SK-N-MC (cell line): ENCODE data around the gene DPH1.

Source experiments
- DNase-seq: peaks from one replicate; pipeline ENCODE4 v3.0.0-alpha.2; 2011; ENCODE audit warnings: low read depth, low spot score
- H3K27ac ChIP-seq: fragments of 200-600 bp; sonication (generic); 2 replicates; pipeline ENCODE4 v1.5.1; 2016; ENCODE audit warnings: mixed run types
- H3K36me3 ChIP-seq: fragments of 200-600 bp; sonication (generic); 2 replicates; pipeline ENCODE4 v1.6.1; 2017; ENCODE audit warnings: antibody characterized with exemption, low read length, mixed read lengths; ENCODE audit not compliant: insufficient read depth
- H3K4me3 ChIP-seq: fragments of 200-600 bp; sonication (generic); 2 replicates; pipeline ENCODE4 v1.5.1; 2016
- H3K9ac ChIP-seq: fragments of 200-600 bp; sonication (generic); 2 replicates; pipeline ENCODE4 v1.8.0; 2017; ENCODE audit warnings: mixed run types, mixed read lengths; ENCODE audit not compliant: insufficient read length
- H3K9me3 ChIP-seq: fragments of 200-600 bp; sonication (generic); 2 replicates; pipeline ENCODE4 v1.6.1; 2017; ENCODE audit warnings: low read depth, mild to moderate bottlenecking, antibody characterized with exemption, low read length, moderate library complexity, mixed read lengths
- EZH2 ChIP-seq: fragments of 200-600 bp; sonication (generic); IDR thresholded peaks from one replicate; pipeline ENCODE4 v1.6.1; 2017; ENCODE audit warnings: antibody characterized with exemption
- FOXP2 ChIP-seq: optimal IDR thresholded peaks from 2 replicates; pipeline ENCODE3; 2011; ENCODE audit warnings: mild to moderate bottlenecking, moderate library complexity; ENCODE audit not compliant: insufficient read depth; ENCODE audit errors: extremely low read length, control extremely low read depth
- POLR2AphosphoS5 ChIP-seq: IDR thresholded peaks from 2 replicates; pipeline ENCODE4 v1.6.1; 2012; ENCODE audit warnings: mild to moderate bottlenecking, low read depth, low read length, borderline replicate concordance

DPH1 gene

GRCh38 chr17:2013994-2014317 lies 16.0 kb upstream of the DPH1 start:
- Histone ChIP-seq H3K36me3 (no peaks in the 10 kb centered on the region), H3K4me3 (no peak overlapping the region), H3K9ac (no peak overlapping the region), H3K27ac (no peak overlapping the region), H3K9me3 (no peaks in the 10 kb centered on the region)
- no peak for DNase-seq
- TF ChIP-seq POLR2AphosphoS5: no peak
- TF ChIP-seq FOXP2: no peak
- no peak for TF ChIP-seq EZH2

GRCh38 chr17:2015314-2015713 lies 14.6 kb upstream of the DPH1 start:
- no peaks in the 10 kb centered on the region for H3K9me3 ChIP-seq
- H3K9ac ChIP-seq: no peak overlapping the region
- no peak overlapping the region for H3K4me3 ChIP-seq
- DNase-seq: no peak
- TF ChIP-seq EZH2: no peak
- TF ChIP-seq FOXP2: no peak
- no peak for TF ChIP-seq POLR2AphosphoS5
- no peak overlapping the region for H3K27ac ChIP-seq
- no peaks in the 10 kb centered on the region for H3K36me3 ChIP-seq

GRCh38 chr17:2016494-2016893 lies 13.5 kb upstream of the DPH1 start:
- H3K36me3 ChIP-seq: no peaks in the 10 kb centered on the region
- TF ChIP-seq FOXP2 (no peak), POLR2AphosphoS5 (no peak), EZH2 (no peak)
- H3K27ac ChIP-seq: no peak overlapping the region
- H3K9ac ChIP-seq: no peak overlapping the region
- no peak for DNase-seq
- no peaks in the 10 kb centered on the region for H3K9me3 ChIP-seq
- no peak overlapping the region for H3K4me3 ChIP-seq

- no peak overlapping the region for H3K4me3 ChIP-seq
- no peaks in the 10 kb centered on the region for H3K36me3 ChIP-seq
- H3K9ac ChIP-seq: no peak overlapping the region
- H3K9me3 ChIP-seq: no peaks in the 10 kb centered on the region
- no peak for DNase-seq
- no peak for TF ChIP-seq FOXP2
- TF ChIP-seq POLR2AphosphoS5: no peak
- TF ChIP-seq EZH2: no peak
- no peak overlapping the region for H3K27ac ChIP-seq
Observed at GRCh38 chr17:2017274-2017941, 12.5 kb upstream of the DPH1 start.

- Histone ChIP-seq H3K4me3 (no peak overlapping the region), H3K36me3 (no peaks in the 10 kb centered on the region), H3K9me3 (no peaks in the 10 kb centered on the region), H3K9ac (no peak overlapping the region), H3K27ac (no peak overlapping the region)
- DNase-seq: no peak
- TF ChIP-seq POLR2AphosphoS5 (no peak), EZH2 (no peak), FOXP2 (no peak)
Observed at GRCh38 chr17:2018716-2019510, 11.0 kb upstream of the DPH1 start.

GRCh38 chr17:2019723-2020122 lies 10.2 kb upstream of the DPH1 start:
- H3K9me3 ChIP-seq: no peaks in the 10 kb centered on the region
- H3K9ac ChIP-seq: no peak overlapping the region
- no peak for DNase-seq
- no peak overlapping the region for H3K27ac ChIP-seq
- H3K4me3 ChIP-seq: no peak overlapping the region
- TF ChIP-seq FOXP2 (no peak), EZH2 (no peak), POLR2AphosphoS5 (no peak)
- H3K36me3 ChIP-seq: no peaks in the 10 kb centered on the region

GRCh38 chr17:2020721-2021120 lies 9.2 kb upstream of the DPH1 start:
- Histone ChIP-seq H3K9me3 (no peaks in the 10 kb centered on the region), H3K4me3 (no peak overlapping the region), H3K36me3 (no peaks in the 10 kb centered on the region), H3K27ac (no peak overlapping the region), H3K9ac (no peak overlapping the region)
- DNase-seq: no peak
- TF ChIP-seq POLR2AphosphoS5: no peak
- TF ChIP-seq EZH2: no peak
- TF ChIP-seq FOXP2: no peak

- H3K4me3 ChIP-seq: no peak overlapping the region
- no peaks in the 10 kb centered on the region for H3K36me3 ChIP-seq
- TF ChIP-seq EZH2: no peak
- TF ChIP-seq FOXP2: no peak
- no peak for TF ChIP-seq POLR2AphosphoS5
- no peak overlapping the region for H3K27ac ChIP-seq
- H3K9ac ChIP-seq: no peak overlapping the region
- no peak for DNase-seq
- H3K9me3 ChIP-seq: no peaks in the 10 kb centered on the region
Observed at GRCh38 chr17:2022647-2023240, 7.2 kb upstream of the DPH1 start.
